Stimulated activated CD4-positive, alpha-beta T cell treated with anti-CD3 and anti-CD28 coated beads, Interleukin-4, amount 100 ng/mL, for 24 hours (primary cell): ENCODE measurements around the gene SF3B2.
"Not testable (repeated sequence)": the region's sequence is repeated elsewhere in the genome, so short reads cannot be mapped to it uniquely, and the experiment has no call there.

Source experiments
- DNase-seq: peaks from one replicate; pipeline ENCODE4 v3.0.0-alpha.2; 2020

Gene SF3B2

DNA sequence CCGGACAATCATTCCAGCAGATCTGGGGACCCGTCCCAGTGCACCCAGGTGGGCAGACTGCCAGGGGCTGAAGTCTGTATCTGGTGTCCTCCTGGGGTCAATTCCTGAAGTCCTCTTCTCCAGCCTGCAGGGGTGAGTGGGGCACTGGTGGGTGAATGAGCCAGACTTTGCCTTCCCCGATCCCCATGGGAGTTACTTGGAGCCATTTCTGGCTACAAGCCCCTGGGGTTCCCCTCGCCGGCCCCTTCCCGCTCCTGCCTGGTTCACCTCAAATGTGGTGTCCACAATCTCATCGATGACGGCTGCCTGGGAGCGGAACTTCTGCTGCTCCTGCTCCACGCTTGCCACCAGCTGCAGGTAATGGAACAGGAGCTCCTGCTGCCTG is 35.4 kb upstream of the SF3B2 start:
- DNase-seq: no peak

- DNase-seq: no peak
Observed at GRCh38 chr11:66017321-66017720, 34.8 kb upstream of the SF3B2 start.

DNA sequence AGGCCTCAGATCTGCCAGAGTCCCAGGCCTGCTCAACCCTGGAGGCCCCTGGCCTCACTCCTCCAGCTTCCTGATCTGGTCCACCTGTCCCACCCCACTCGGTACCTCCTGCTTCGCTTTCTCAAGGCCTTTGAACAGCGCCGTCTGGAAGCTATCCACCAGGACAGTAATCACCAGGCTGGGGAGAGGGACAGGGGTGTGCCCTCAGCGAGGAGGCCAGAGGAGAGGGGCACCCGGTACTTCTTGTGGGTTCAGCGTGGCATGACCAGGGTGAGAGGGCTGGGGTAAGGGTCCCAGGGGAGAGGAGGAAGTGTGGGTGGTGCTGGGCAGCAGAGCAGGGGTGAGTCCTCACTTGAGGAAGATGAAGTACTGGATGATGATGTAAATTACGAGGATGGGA is 32.0 kb upstream of the SF3B2 start:
- no peak for DNase-seq

- DNase-seq: no peak
Observed at GRCh38 chr11:66020618-66021357, 31.4 kb upstream of the SF3B2 start.

GRCh38 chr11:66022401-66023185 is 29.6 kb upstream of the SF3B2 start:
- peak; percentile 81 for DNase-seq

GRCh38 chr11:66023186-66023440 is 29.1 kb upstream of the SF3B2 start:
- DNase-seq: not testable (repeated sequence)

- no peak for DNase-seq
Observed at GRCh38 chr11:66026017-66026529, 26.1 kb upstream of the SF3B2 start, which contains the start of gene CATSPER1. CATSPER1 (minus strand) TSS chr11:66026479; CDS start chr11:66026379, 100 bp downstream.

GRCh38 chr11:66032957-66033735 is 19.0 kb upstream of the SF3B2 start:
- DNase-seq: no peak

DNA sequence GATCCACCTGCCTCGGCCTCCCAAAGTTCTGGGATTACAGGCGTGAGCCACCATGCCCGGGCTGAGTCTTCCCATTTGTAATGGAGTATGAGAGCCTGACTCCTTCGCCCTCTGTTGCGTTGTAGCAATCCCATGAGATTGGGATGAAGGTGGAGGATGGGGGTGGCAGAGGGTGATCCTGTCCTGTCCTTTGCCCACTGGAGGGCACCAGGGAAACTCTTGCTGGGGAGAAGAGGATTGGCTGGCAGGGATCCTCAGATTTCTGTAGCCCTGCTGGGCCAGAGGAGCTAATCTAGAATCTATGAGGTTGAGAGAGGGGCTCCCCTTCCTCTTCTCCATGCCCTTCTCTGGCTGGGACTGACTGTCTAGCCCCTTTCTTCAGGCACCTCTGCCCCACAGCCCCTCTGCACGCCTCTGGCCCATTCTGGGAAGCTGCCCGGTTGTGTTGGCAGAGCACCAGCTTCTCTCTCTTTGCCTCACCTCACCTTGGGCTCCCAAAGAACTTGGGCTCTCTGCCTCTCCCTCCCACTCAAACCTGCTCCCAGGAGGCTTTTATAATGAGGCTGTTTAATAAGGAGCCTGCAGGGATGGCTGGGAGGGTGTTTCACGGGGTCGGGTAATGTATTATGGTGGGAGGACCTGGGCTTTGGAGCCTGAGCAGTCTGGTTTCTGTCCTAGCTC is 16.4 kb upstream of the SF3B2 start:
- DNase-seq: no peak

GRCh38 chr11:66036334-66036710 is 15.8 kb upstream of the SF3B2 start:
- DNase-seq: no peak

- DNase-seq: no peak
Observed at GRCh38 chr11:66037327-66037726, 14.8 kb upstream of the SF3B2 start.

GRCh38 chr11:66039765-66040164 is 12.4 kb upstream of the SF3B2 start:
- no peak for DNase-seq

GRCh38 chr11:66042227-66042995 is 9.8 kb upstream of the SF3B2 start:
- DNase-seq: no peak

DNA sequence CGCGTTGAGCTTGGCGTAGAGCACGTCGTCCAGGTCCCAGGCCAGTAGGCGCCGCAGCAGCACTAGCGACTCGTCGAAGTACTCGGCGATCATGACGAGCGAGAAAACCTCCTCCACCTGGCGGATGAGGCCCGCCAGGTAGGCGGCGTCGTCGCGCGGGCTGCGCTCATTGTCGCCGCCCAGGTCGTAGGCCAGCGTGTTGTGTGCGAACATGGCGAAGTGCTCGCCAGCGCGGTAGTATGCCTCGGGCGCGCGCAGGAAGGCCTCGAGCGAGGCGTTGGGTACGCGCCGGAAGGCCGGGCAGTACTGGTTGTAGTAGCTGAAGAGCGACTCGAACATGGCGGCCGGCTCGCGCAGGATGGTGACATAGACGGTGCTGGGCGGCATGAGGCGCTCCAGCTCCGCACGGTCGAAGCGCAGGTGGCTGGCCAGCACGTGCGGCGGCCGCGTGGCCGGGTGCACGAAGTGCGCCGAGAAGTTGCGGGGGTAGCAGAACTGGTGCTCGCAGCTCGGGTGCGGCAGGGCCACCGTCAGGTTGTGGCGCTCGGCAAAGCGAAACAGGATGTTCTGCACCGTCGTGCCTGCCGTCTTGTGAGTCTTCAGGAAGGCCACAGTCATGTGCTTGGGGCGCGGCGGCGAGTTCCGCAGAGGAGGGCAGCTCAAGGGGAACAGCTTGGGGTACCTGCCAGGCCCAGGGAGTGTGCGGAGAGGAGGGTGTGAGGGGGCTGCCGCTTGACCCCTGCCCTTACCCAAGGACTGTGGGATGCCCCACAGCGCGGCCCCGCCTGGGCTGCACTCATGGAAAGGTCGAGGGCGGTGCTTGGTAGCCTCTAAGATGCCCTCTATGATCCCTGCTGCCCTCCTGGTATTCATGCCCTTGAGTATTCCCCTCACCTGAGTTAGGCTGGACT is 8.9 kb upstream of the SF3B2 start:
- no peak for DNase-seq

DNA sequence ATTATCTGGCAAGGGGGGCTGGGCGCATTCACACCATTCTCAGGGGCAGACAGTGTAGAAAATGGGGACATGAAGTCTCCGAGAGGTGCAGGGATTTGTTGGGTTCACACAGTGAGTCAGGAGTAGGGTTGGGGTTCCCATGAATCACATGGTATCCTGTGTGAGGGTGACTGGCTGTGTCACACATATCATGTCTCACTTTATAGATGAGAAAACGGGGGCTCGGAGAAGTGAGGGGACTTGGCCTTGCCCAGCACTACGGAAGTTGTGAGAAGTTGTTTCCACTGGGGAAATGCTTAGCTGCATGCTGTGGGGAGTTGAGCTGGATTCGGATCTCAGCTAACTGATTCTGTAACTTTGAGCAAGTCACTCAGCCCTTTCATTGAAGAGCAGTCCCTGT is 7.4 kb upstream of the SF3B2 start:
- DNase-seq: peak; percentile 32

- peak; percentile 88 for DNase-seq
Observed at GRCh38 chr11:66045177-66045639, 7.0 kb upstream of the SF3B2 start.

DNA sequence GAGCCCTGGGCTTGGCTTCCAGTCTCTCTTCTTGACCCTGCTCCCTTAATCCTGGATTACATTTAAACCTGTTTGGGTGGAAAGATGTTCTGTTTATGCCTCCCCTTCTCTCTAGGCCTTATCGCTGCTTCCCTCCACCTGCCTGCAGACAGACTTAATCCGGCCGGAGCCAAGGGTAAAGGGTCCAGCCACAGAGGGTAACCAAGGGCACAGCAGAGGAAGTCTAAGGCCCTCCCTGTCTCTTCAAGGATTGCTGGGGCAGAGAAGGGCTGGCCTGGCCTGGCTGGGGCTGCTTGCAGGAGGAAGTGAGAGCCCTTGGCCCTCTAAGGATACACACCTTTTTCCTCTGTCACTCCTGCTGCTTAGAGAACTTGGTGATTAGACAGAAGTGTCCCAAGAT is 5.3 kb upstream of the SF3B2 start:
- DNase-seq: no peak

GRCh38 chr11:66047541-66048365 is 4.4 kb upstream of the SF3B2 start:
- no peak for DNase-seq

- DNase-seq: no peak
Observed at GRCh38 chr11:66048547-66049323, 3.4 kb upstream of the SF3B2 start, which contains the start of gene GAL3ST3. GAL3ST3 (minus strand) TSS chr11:66049161; CDS start chr11:66045415, 3,746 bp downstream.
